NCI-H2081 treated with DMSO at 0.1 percent for 48 hours (cell line): ENCODE measurements around the gene DUXB.

Experiments
- DNase-seq: peaks from one replicate; lab custom pipeline; 2025; lab: John Stamatoyannopoulos, UW

Gene DUXB

GRCh38 chr16:75660321-75660720 lies 40.9 kb downstream of the DUXB start:
- no peak for DNase-seq

DNA sequence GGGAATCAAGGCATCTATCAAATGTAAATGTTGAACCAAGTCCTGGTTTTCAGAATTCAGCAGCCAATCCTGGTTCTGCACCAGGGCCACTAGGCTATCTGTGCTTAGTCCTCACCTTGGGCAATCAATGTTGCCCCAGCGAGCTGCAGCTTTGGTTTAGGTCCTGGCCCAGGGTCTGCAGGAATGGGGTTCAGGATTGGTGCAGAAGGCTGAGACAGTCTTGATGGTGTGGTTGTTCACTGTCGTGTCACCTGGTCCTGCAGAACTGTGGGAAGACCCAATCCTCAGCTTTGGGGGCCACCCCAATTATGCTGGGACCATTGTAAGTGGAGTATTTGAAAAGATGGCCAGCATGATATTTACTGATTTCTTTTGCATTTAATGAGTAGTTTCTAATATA lies 43.1 kb downstream of the DUXB start:
- no peak for DNase-seq

DNA sequence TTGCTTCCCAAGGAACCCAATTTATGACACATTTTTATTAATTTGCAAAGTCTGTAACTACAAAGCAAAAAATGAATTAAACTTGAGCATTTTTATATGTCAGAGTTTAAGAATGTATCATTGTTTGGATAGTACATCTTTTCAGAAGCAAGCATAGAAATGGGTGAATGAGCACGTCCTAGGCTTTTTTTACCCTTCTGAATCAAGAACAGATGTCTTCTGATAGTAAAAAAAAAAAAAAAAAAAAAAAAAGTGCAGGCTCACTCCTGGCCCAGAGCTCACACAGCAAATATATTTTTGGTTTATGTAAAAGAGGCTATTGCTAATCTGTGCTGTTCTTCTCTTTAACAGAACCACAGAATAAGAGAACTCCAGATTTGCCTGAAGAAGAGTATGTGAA lies 47.3 kb downstream of the DUXB start:
- DNase-seq, result no peak

DNA sequence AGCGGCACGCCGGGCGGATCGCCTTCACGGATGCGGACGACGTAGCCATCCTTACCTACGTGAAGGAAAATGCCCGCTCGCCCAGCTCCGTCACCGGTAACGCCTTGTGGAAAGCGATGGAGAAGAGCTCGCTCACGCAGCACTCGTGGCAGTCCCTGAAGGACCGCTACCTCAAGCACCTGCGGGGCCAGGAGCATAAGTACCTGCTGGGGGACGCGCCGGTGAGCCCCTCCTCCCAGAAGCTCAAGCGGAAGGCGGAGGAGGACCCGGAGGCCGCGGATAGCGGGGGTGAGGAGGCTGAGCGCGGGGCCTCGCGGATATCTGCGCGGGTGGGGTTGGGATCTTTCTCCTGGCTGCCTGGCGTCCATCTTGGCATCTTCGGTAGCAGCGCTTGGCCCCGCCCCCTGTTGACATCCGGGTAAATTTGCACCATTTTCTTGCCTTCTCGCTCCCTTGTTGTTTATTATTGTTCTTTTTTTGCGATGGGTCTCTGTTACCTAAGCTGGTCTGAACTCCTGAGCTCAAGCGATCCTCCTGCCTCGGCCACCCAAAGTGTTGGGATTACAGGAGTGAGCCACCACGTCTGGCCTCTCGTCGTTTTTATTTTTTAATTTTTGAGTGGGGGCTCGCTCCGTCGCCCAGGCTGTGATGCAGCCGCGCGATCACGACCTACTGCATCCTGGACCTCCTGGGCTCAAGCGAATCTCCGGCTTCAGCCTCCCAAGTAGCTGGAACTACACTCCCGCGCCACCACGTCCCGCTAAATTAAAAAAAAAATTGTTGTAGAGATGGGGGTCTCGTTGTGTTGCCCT lies 52.8 kb downstream of the DUXB start:
- DNase-seq, result no peak

DNA sequence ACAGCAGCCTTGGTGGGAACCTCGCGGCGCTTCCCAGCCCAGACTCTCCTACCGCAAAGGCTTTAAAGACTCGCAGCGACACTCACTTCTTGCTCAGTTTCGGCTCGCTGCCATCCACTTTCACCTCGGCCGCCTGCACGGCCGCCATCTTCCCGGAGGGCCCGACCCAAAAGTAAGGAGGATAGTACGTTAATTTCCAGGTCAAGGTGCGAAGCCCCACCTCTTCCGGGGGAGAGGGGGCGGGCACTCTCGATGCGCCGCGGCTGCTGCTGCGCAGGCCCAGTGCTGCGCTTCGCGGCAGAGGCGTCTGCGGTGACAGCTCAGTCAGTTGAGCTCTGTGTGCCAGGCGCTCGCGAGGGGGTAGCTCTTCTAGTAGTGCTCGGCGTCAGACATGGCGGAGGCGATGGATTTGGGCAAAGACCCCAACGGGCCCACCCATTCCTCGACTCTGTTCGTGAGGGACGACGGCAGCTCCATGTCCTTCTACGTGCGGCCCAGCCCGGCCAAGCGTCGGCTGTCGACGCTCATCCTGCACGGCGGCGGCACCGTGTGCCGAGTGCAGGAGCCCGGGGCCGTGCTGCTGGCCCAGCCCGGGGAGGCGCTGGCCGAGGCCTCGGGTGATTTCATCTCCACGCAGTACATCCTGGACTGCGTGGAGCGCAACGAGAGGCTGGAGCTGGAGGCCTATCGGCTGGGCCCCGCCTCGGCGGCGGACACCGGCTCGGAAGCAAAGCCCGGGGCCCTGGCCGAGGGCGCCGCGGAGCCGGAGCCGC lies 53.6 kb downstream of the DUXB start, which contains the start of the genes KARS1 and TERF2IP:
Gene KARS1 (minus strand): TSS at position 174 of the 773 bp plus-strand sequence. CDS start 26 bp downstream, at position 148.
Gene TERF2IP (plus strand): TSS at position 282 of the 773 bp plus-strand sequence. CDS start 110 bp downstream, at position 392.
- DNase-seq, result peak; percentile 62

DNA sequence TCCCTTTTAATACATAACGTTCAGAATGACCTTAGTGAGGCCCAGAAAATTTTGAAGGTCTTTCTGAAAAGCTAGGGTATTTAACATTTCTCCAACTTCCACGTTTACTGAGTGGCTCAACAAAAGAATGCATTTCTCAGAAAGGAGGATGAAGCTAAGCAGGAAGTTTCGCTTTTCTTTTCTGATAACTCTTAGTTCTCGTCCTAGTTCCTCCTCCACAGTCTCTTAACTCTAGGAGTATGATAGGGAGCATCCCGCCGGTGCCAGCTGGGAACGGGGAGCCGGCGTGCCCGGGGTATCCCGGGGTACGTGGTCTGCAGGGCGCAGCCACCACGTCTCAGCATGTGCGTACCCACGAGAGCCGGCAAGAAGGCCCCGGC lies 54.2 kb downstream of the DUXB start:
- DNase-seq, result no peak

DNA sequence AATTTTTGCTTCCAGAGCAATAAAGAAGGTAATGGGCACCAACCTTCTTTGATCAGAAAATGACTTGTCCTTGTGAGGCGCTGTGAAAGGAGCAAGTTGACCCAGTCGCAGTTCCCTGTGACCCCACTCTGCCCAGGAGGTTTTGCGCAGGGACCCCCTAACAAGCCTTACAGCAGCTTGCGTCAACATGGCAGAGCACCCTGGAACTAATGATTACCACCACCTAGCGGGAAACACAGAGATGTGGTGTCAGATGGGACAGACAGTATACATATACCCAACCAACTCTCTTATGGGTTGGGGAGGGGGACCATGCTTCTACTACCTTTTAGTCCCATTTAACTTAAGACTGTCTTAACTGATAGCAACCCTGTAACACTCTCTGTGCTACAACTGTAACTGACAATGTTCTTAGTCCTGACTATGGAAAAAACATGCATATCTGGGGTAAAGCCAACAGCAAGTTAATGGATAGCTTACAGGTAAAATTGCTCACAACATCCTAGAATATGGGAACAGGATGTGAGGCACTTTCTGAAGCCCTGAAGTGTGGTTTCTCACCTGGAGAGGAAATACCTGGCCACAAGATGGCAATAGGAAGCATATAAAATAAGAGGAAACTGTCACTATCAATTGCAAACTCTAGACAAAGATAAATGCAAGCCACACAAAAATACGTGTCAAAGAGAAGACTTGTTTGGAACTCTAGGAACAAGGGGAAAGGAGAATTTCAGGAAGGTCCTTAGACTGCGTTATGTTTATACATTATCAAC lies 56.8 kb downstream of the DUXB start:
- DNase-seq, result no peak
